ENCODE measurements around the gene OPRD1.

- TF ChIP-seq CTCF (IDR thresholded peaks at IDR 0.05) (no peak), POLR2A (IDR thresholded peaks at IDR 0.05) (no peak), POLR2AphosphoS5 (IDR thresholded peaks at IDR 0.05) (no peak)
These were observed 32.1 kb upstream of the OPRD1 start for GRCh38 chr1:28779751-28780408.

Measured in transverse colon (tissue), 4 donors.